GM21528 (cell line): ENCODE results near the gene OR2T8.

Source experiments
- ATAC-seq: cut with Tn5 transposase; IDR thresholded peaks from one replicate; pipeline ENCODE4 v1.9.1; 2021; ENCODE audit warnings: mild to moderate bottlenecking, moderate library complexity; ENCODE audit not compliant: unreplicated experiment, low FRiP score

OR2T8 gene

GRCh38 chr1:247953408-247953807 is 33.4 kb downstream of the OR2T8 start:
- ATAC-seq = no peak

- no peak for ATAC-seq
Measured at GRCh38 chr1:247961791-247962190, 41.7 kb downstream of the OR2T8 start.

GRCh38 chr1:247962911-247963588 is 43.0 kb downstream of the OR2T8 start:
- ATAC-seq = no peak

GRCh38 chr1:247964933-247965332 is 44.9 kb downstream of the OR2T8 start, which contains the start of gene OR2AK2:
Gene OR2AK2 (plus strand): TSS chr1:247965233. CDS start chr1:247965377, 144 bp downstream.
- ATAC-seq = no peak

- ATAC-seq = peak; percentile 96
Measured at GRCh38 chr1:247966532-247967204, 46.6 kb downstream of the OR2T8 start.
